ENCODE results near the gene GALNT5.

Gene GALNT5

GRCh38 chr2:157229572-157229971 lies 27.9 kb upstream of the GALNT5 start:
- Histone ChIP-seq H3K9ac (ENCODE audit: low read length) (no peak overlapping the region), H3K4me1 (ENCODE audit: insufficient read depth, low read length) (no peaks in the 10 kb centered on the region), H3K9me3 (ENCODE audit: low read length) (no peaks in the 10 kb centered on the region), H3K27ac (ENCODE audit: low read depth, low read length) (no peak overlapping the region), H3K4me3 (ENCODE audit: low read depth in 1 of 2, low read length in 2 of 2) (no peak overlapping the region), H3K36me3 (ENCODE audit: insufficient read depth, low read length) (no peaks in the 10 kb centered on the region), H3K27me3 (ENCODE audit: control insufficient read depth in 1 of 2, insufficient read depth in 2 of 2, low read length in 2 of 2) (no peaks in the 10 kb centered on the region)

- Histone ChIP-seq H3K27ac (ENCODE audit: low read depth, low read length) (no peak overlapping the region), H3K9ac (ENCODE audit: low read length) (no peak overlapping the region), H3K4me3 (ENCODE audit: low read depth in 1 of 2, low read length in 2 of 2) (no peak overlapping the region), H3K36me3 (ENCODE audit: insufficient read depth, low read length) (no peaks in the 10 kb centered on the region), H3K9me3 (ENCODE audit: low read length) (no peaks in the 10 kb centered on the region), H3K4me1 (ENCODE audit: insufficient read depth, low read length) (no peaks in the 10 kb centered on the region), H3K27me3 (ENCODE audit: control insufficient read depth in 1 of 2, insufficient read depth in 2 of 2, low read length in 2 of 2) (no peaks in the 10 kb centered on the region)
These were observed 26.0 kb upstream of the GALNT5 start for GRCh38 chr2:157231476-157231875.

GRCh38 chr2:157233506-157233905 lies 24.0 kb upstream of the GALNT5 start:
- Histone ChIP-seq H3K27me3 (ENCODE audit: control insufficient read depth in 1 of 2, insufficient read depth in 2 of 2, low read length in 2 of 2) (no peaks in the 10 kb centered on the region), H3K9ac (ENCODE audit: low read length) (no peak overlapping the region), H3K9me3 (ENCODE audit: low read length) (no peaks in the 10 kb centered on the region), H3K27ac (ENCODE audit: low read depth, low read length) (no peak overlapping the region), H3K36me3 (ENCODE audit: insufficient read depth, low read length) (no peaks in the 10 kb centered on the region), H3K4me3 (ENCODE audit: low read depth in 1 of 2, low read length in 2 of 2) (no peak overlapping the region), H3K4me1 (ENCODE audit: insufficient read depth, low read length) (no peaks in the 10 kb centered on the region)

GRCh38 chr2:157236404-157236803 lies 21.1 kb upstream of the GALNT5 start:
- H3K4me3 ChIP-seq (ENCODE audit: low read depth in 1 of 2, low read length in 2 of 2): no peak overlapping the region
- H3K9ac ChIP-seq (ENCODE audit: low read length): no peak overlapping the region

GRCh38 chr2:157238296-157238695 lies 19.2 kb upstream of the GALNT5 start:
- Histone ChIP-seq H3K4me3 (ENCODE audit: low read depth in 1 of 2, low read length in 2 of 2) (no peak overlapping the region), H3K27ac (ENCODE audit: low read depth, low read length) (no peak overlapping the region), H3K27me3 (ENCODE audit: control insufficient read depth in 1 of 2, insufficient read depth in 2 of 2, low read length in 2 of 2) (no peaks in the 10 kb centered on the region), H3K9me3 (ENCODE audit: low read length) (no peaks in the 10 kb centered on the region), H3K36me3 (ENCODE audit: insufficient read depth, low read length) (no peaks in the 10 kb centered on the region), H3K9ac (ENCODE audit: low read length) (no peak overlapping the region), H3K4me1 (ENCODE audit: insufficient read depth, low read length) (no peaks in the 10 kb centered on the region)

More at GRCh38 chr2:157236404-157236803, 21.1 kb upstream of the GALNT5 start:
- H3K4me1 ChIP-seq (ENCODE audit: insufficient read depth, low read length): no peaks in the 10 kb centered on the region
- H3K9me3 ChIP-seq (ENCODE audit: low read length): no peaks in the 10 kb centered on the region
- no peaks in the 10 kb centered on the region for H3K27me3 ChIP-seq (ENCODE audit: control insufficient read depth in 1 of 2, insufficient read depth in 2 of 2, low read length in 2 of 2)
- no peak overlapping the region for H3K27ac ChIP-seq (ENCODE audit: low read depth, low read length)
- no peaks in the 10 kb centered on the region for H3K36me3 ChIP-seq (ENCODE audit: insufficient read depth, low read length)

GRCh38 chr2:157244691-157245090 lies 12.8 kb upstream of the GALNT5 start:
- no peak overlapping the region for H3K27ac ChIP-seq (ENCODE audit: low read depth, low read length)
- no peak overlapping the region for H3K9ac ChIP-seq (ENCODE audit: low read length)
- no peaks in the 10 kb centered on the region for H3K27me3 ChIP-seq (ENCODE audit: control insufficient read depth in 1 of 2, insufficient read depth in 2 of 2, low read length in 2 of 2)
- no peaks in the 10 kb centered on the region for H3K9me3 ChIP-seq (ENCODE audit: low read length)
- no peaks in the 10 kb centered on the region for H3K4me1 ChIP-seq (ENCODE audit: insufficient read depth, low read length)
- H3K36me3 ChIP-seq (ENCODE audit: insufficient read depth, low read length): no peaks in the 10 kb centered on the region
- H3K4me3 ChIP-seq (ENCODE audit: low read depth in 1 of 2, low read length in 2 of 2): no peak overlapping the region

- Histone ChIP-seq H3K9ac (ENCODE audit: low read length) (no peak overlapping the region), H3K4me1 (ENCODE audit: insufficient read depth, low read length) (no peaks in the 10 kb centered on the region), H3K9me3 (ENCODE audit: low read length) (no peaks in the 10 kb centered on the region), H3K4me3 (ENCODE audit: low read depth in 1 of 2, low read length in 2 of 2) (no peak overlapping the region), H3K36me3 (ENCODE audit: insufficient read depth, low read length) (no peaks in the 10 kb centered on the region), H3K27me3 (ENCODE audit: control insufficient read depth in 1 of 2, insufficient read depth in 2 of 2, low read length in 2 of 2) (no peaks in the 10 kb centered on the region), H3K27ac (ENCODE audit: low read depth, low read length) (no peak overlapping the region)
These were observed 12.2 kb upstream of the GALNT5 start for GRCh38 chr2:157245144-157245840.

- Histone ChIP-seq H3K4me1 (ENCODE audit: insufficient read depth, low read length) (no peaks in the 10 kb centered on the region), H3K36me3 (ENCODE audit: insufficient read depth, low read length) (no peaks in the 10 kb centered on the region), H3K27me3 (ENCODE audit: control insufficient read depth in 1 of 2, insufficient read depth in 2 of 2, low read length in 2 of 2) (no peaks in the 10 kb centered on the region), H3K27ac (ENCODE audit: low read depth, low read length) (no peak overlapping the region), H3K9ac (ENCODE audit: low read length) (no peak overlapping the region), H3K9me3 (ENCODE audit: low read length) (no peaks in the 10 kb centered on the region), H3K4me3 (ENCODE audit: low read depth in 1 of 2, low read length in 2 of 2) (no peak overlapping the region)
These were observed 11.4 kb upstream of the GALNT5 start for GRCh38 chr2:157245846-157246764.

GRCh38 chr2:157246765-157247407 lies 10.6 kb upstream of the GALNT5 start:
- Histone ChIP-seq H3K4me1 (ENCODE audit: insufficient read depth, low read length) (no peaks in the 10 kb centered on the region), H3K27me3 (ENCODE audit: control insufficient read depth in 1 of 2, insufficient read depth in 2 of 2, low read length in 2 of 2) (no peaks in the 10 kb centered on the region), H3K9me3 (ENCODE audit: low read length) (no peaks in the 10 kb centered on the region), H3K4me3 (ENCODE audit: low read depth in 1 of 2, low read length in 2 of 2) (no peak overlapping the region), H3K27ac (ENCODE audit: low read depth, low read length) (no peak overlapping the region), H3K9ac (ENCODE audit: low read length) (no peak overlapping the region), H3K36me3 (ENCODE audit: insufficient read depth, low read length) (no peaks in the 10 kb centered on the region)

- Histone ChIP-seq H3K4me3 (ENCODE audit: low read depth in 1 of 2, low read length in 2 of 2) (no peak overlapping the region), H3K9ac (ENCODE audit: low read length) (no peak overlapping the region), H3K27ac (ENCODE audit: low read depth, low read length) (no peak overlapping the region), H3K36me3 (ENCODE audit: insufficient read depth, low read length) (no peaks in the 10 kb centered on the region), H3K27me3 (ENCODE audit: control insufficient read depth in 1 of 2, insufficient read depth in 2 of 2, low read length in 2 of 2) (no peaks in the 10 kb centered on the region), H3K4me1 (ENCODE audit: insufficient read depth, low read length) (no peaks in the 10 kb centered on the region), H3K9me3 (ENCODE audit: low read length) (no peaks in the 10 kb centered on the region)
These were observed 6.7 kb upstream of the GALNT5 start for GRCh38 chr2:157250836-157251235.

- Histone ChIP-seq H3K4me1 (ENCODE audit: insufficient read depth, low read length) (no peaks in the 10 kb centered on the region), H3K4me3 (ENCODE audit: low read depth in 1 of 2, low read length in 2 of 2) (no peak overlapping the region), H3K27me3 (ENCODE audit: control insufficient read depth in 1 of 2, insufficient read depth in 2 of 2, low read length in 2 of 2) (no peaks in the 10 kb centered on the region), H3K9me3 (ENCODE audit: low read length) (no peaks in the 10 kb centered on the region), H3K9ac (ENCODE audit: low read length) (no peak overlapping the region), H3K27ac (ENCODE audit: low read depth, low read length) (no peak overlapping the region), H3K36me3 (ENCODE audit: insufficient read depth, low read length) (no peaks in the 10 kb centered on the region)
These were observed 5.6 kb upstream of the GALNT5 start for GRCh38 chr2:157251932-157252331.
